Choroid plexus epithelial cell (primary cell): ENCODE data around the gene CCDC107.
"Not testable (repeated sequence)": the region's sequence is repeated elsewhere in the genome, so short reads cannot be mapped to it uniquely, and the experiment has no call there.

Experiments
- DNase-seq: peaks from one replicate; pipeline ENCODE4 v3.0.0-alpha.2; 2010; ENCODE audit warnings: low read depth
- H3K4me3 ChIP-seq: 2 replicates; pipeline ENCODE4 v1.5.1; 2011; ENCODE audit warnings: low read depth, mild to moderate bottlenecking, control low read depth, low read length, moderate library complexity
- CTCF ChIP-seq: conservative IDR thresholded peaks from 2 replicates; pipeline ENCODE4 v1.5.1; 2011; ENCODE audit warnings: low read depth, mild to moderate bottlenecking, control low read depth, inconsistent platforms, low read length, moderate library complexity

Gene CCDC107

GRCh38 chr9:35628389-35628991, 29.6 kb upstream of the CCDC107 start:
- no peak overlapping the region for H3K4me3 ChIP-seq
- no peak for DNase-seq
- TF ChIP-seq CTCF, result no peak

GRCh38 chr9:35629597-35629996, 28.5 kb upstream of the CCDC107 start:
- DNase-seq, result no peak
- no peak overlapping the region for H3K4me3 ChIP-seq
- TF ChIP-seq CTCF, result no peak

GRCh38 chr9:35635730-35636129, 22.4 kb upstream of the CCDC107 start:
- no peak for TF ChIP-seq CTCF
- no peak for DNase-seq
- no peak overlapping the region for H3K4me3 ChIP-seq

GRCh38 chr9:35636135-35636876, 21.8 kb upstream of the CCDC107 start:
- DNase-seq, result no peak
- no peak for TF ChIP-seq CTCF
- no peak overlapping the region for H3K4me3 ChIP-seq

GRCh38 chr9:35636877-35637246, 21.2 kb upstream of the CCDC107 start:
- H3K4me3 ChIP-seq, result not testable (repeated sequence)

GRCh38 chr9:35637427-35637955, 20.6 kb upstream of the CCDC107 start:
- not testable (repeated sequence) for H3K4me3 ChIP-seq, DNase-seq

More at GRCh38 chr9:35636877-35637246, 21.2 kb upstream of the CCDC107 start:
- not testable (repeated sequence) for DNase-seq

- DNase-seq, H3K4me3 ChIP-seq: not testable (repeated sequence)
Measured at GRCh38 chr9:35638751-35639150, 19.3 kb upstream of the CCDC107 start.

GRCh38 chr9:35639225-35639624, 18.9 kb upstream of the CCDC107 start:
- not testable (repeated sequence) for H3K4me3 ChIP-seq, DNase-seq

GRCh38 chr9:35639631-35640030, 18.5 kb upstream of the CCDC107 start:
- DNase-seq, result no peak
- H3K4me3 ChIP-seq, result no peak overlapping the region
- TF ChIP-seq CTCF, result no peak

GRCh38 chr9:35640431-35640830, 17.7 kb upstream of the CCDC107 start:
- DNase-seq, H3K4me3 ChIP-seq: not testable (repeated sequence)

- DNase-seq, H3K4me3 ChIP-seq: not testable (repeated sequence)
Measured at GRCh38 chr9:35641478-35641877, 16.6 kb upstream of the CCDC107 start.
